Hepatic stellate cell (primary cell): ENCODE measurements around the gene BICDL1.
A peak's percentile ranks its signal among the peaks of the same experiment; 100 is the strongest.

Experiments
- DNase-seq: peaks from one replicate; pipeline ENCODE4 v3.0.0; 2011; ENCODE audit warnings: low spot score

The BICDL1 gene

DNA sequence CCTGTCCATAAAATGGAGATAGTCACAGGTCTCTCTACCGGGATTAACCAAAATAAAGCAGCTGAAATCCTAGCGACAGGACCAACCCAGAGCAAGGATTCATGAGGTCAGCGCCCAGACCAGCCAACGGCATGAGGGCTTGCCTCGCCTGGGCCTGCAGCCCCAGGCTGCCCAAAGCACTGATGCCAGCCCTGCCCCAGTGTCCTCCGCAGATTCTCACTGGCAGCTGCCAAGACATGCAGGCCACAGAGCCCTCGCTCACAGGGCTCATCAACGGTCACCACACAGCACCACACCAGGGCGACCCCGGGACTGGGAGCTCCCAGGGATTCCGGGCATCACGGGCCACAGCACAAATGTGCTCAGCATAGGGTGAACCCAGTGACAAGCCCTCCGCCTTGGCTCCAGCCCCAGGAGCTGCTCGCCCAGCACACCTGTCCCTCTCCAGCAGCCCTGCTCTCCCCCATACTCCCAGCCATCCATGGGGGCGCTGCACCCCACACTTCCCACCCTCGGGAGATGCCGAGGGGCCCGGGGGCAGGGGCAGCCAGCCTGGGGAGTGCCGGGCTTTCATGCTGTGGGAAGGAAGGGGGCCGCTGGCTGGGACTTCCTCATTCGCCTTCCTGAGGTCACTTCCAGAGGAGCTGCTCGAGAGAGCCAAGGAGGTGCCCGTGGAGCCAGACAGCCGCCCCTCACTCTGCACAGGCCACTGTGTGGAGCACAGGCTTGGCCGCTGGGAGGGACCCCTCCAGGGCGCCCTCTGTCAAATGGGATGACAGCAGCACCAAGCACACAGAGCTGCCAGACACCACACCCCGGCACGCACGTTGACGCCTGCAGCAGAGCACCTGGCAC is 113.4 kb downstream of the BICDL1 start:
- DNase-seq: no peak

- no peak for DNase-seq
Observed at GRCh38 chr12:120103044-120103338, 114.0 kb downstream of the BICDL1 start.

GRCh38 chr12:120103371-120103770 is 114.3 kb downstream of the BICDL1 start:
- DNase-seq: no peak

GRCh38 chr12:120106151-120106550 is 117.1 kb downstream of the BICDL1 start:
- no peak for DNase-seq

DNA sequence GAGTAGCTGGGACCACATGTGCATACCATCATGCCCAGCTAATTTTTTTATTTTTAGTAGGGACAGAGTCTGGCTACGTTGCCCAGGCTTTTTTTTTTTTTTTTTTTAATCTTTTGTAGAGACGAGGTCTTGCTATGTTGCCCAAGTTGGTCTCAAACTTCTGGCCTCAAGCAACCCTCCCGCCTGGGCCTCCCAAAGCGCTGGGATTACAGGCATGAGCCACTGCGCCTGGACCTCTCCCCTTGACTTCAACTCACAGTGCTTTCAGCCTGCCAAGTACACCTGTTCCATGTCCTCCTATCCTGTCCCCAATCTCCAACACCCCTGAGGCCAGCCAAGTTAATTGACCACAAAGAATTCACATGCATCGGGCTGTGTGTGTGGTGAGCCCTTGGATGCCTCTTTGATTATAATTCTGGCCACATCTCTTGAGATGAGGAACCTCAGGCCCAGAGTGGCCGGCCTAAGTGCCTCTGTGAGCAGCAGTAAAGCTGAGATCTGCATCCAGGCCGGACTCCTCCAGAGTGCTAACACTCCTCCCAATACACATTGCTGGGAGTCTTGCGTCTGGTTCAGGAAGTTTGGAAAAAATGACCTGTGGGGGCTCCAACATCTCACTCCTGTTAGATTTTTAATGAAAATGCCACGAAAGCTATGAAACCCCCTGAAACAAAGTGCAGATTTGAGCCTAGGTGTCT is 120.7 kb downstream of the BICDL1 start:
- no peak for DNase-seq

DNA sequence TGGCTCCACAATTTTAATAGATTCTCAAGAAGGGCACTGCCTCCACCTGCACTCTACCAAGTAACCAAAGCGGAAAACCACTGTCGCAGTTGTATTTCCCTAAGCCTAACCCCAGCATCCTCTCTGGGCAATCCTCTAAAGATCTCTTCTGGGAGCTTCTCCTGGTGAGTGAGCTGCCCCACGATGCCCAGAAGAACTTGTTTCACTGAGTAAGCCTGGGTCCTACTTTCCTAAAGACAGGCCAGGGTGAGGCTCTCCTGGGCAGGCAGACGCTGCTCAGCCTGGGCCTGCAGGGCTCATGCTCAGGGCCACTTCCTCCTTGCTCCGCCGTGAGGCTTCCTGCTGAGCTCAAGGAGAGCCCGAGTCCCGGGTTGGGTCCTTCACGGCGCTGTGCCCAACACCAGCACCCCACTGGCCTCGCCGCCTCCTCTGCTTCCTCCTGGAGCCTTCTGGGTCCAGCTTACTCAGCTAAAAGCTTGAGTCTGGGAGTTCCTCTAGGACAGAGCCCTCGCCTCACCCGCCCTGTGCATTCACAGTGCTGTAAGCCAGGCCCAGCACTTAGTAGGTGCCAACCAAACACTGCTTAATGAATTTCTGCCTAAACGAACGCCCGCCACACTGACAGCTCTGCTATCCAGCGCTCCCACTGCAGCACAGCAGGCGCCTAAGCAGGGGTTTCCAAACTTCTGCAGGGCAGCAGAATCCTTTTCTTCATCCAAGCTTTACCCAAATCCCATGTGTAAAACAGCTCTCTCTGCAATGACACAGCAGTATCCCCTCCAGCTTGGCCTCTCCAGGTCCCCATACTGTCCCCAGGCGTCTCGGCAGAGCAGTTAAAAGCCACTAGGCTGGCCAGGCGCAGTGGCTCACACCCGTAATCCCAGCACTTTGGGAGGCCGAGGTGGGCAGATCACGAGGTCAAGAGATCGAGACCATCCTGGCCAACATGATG is 121.8 kb downstream of the BICDL1 start:
- no peak for DNase-seq

DNA sequence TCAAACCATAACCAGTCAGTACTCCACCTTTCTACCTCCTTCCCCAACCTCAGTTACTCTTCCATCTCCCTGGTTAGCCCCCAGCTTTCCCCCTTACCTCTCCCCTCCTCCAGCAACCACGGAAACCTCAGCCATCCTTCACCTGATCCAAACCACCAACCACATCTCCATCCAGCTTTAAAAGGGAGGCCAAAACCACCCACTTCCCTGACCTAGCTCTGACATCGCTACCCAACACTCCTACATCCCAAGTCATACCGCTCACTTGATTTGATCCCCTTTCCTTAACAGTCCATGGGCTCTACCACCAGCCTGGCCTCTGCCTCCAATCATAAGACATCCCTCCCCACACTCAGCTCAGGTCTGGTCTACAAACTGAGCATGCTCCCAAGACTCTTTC is 126.0 kb downstream of the BICDL1 start:
- DNase-seq: no peak

GRCh38 chr12:120115692-120116440 is 126.8 kb downstream of the BICDL1 start:
- DNase-seq: peak; percentile 68

DNA sequence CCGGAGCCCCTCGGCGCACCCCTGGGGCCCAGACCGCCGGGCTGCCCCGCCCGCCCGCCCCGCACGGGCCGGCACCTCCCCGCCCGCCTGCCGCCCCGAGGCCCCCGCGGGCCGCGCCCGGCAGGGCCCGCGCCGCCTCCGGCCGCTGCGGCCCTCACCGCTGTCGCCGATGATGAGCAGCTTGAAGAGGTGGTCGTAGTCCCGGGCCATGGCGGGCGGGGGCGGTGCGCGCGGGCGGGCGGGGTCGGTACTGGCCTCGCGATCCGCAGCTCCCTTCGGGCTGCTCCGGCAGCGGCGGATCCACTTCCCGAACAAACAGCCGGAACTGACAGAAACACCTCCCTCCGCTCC is 127.4 kb downstream of the BICDL1 start, which contains the start of gene RAB35:
Gene RAB35 (minus strand): TSS at position 313 of the 351 bp plus-strand sequence. CDS start 103 bp downstream, at position 210.
- DNase-seq: no peak

GRCh38 chr12:120116792-120117651 is 128.0 kb downstream of the BICDL1 start:
- peak; percentile 100 for DNase-seq

DNA sequence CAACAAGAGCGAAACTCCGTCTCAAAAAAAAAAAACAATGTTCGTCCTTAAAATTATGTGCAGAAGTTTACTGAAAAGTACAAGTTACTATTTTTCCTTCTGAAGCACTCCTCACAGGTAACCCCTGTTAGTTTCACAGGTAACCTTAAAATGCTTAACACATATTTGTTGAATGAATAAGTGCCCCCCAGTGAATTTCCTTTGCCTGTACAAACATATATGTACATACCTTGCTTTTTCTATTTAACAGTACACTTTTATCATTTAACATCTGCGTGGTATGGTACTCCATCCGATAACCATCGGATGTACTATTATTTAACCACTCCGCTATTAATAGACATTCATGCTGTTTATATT is 128.9 kb downstream of the BICDL1 start:
- no peak for DNase-seq

DNA sequence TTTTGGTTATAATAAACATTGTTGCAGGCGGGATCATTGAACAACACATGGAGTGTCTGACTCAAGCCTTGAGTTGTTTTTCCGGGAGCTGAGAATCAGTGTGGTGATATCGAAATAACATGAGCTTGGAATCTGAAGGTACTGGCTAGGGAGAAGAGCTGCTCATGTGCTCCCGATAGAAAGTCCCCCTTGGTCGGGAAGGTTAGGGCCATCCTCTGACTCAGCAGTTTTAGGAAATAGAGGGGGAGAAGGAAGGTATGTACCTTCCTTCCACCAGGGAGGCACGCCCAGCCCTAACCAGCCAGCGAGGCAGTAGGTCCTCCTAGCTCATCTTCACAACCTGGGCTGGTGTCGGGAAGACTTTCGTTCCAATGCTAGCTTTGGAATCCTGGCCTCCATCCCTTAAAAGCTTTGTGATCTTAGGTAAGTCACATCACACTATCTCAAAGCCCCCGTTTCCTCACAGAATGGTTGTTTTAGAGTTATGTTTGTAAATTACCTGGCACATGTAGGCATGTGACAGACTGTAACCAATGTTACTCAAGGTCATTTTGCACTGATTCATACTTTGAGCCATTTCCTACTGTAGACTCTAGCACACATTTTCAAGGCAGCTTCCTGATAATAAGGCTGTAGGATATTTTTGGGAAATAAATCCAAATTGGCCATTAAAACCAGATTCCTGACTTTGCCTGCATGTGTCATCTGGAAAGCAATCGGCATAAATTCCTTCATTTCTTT is 129.5 kb downstream of the BICDL1 start:
- peak; percentile 61 for DNase-seq

GRCh38 chr12:120119271-120119973 is 130.4 kb downstream of the BICDL1 start:
- DNase-seq: peak; percentile 50

- DNase-seq: no peak
Observed at GRCh38 chr12:120121343-120121742, 132.3 kb downstream of the BICDL1 start.

DNA sequence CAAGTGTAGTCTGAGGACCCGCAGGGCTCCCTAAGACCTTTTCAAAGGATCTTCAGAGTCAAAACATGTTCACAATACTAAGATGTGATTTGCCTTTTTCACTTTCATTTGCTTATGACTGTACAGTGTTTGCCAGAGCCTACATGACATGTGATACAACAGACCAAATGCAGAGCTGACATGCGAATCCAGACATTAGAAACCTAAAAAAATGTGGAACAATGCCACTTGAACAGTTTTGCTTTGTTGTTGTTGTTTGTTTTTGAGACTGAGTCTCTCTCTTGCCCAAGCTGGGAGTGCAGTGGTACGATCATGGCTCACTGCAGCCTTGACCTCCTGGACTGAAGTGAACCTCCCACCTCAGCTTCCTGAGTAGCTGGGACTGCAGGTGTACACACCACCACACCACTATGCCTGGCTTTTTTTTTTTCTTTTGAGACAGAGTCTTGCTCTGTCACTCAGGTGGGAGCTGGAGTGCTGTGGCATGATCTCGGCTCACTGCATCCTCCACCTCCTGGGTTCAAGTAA is 132.8 kb downstream of the BICDL1 start:
- DNase-seq: no peak

GRCh38 chr12:120125029-120125428 is 136.0 kb downstream of the BICDL1 start:
- no peak for DNase-seq

DNA sequence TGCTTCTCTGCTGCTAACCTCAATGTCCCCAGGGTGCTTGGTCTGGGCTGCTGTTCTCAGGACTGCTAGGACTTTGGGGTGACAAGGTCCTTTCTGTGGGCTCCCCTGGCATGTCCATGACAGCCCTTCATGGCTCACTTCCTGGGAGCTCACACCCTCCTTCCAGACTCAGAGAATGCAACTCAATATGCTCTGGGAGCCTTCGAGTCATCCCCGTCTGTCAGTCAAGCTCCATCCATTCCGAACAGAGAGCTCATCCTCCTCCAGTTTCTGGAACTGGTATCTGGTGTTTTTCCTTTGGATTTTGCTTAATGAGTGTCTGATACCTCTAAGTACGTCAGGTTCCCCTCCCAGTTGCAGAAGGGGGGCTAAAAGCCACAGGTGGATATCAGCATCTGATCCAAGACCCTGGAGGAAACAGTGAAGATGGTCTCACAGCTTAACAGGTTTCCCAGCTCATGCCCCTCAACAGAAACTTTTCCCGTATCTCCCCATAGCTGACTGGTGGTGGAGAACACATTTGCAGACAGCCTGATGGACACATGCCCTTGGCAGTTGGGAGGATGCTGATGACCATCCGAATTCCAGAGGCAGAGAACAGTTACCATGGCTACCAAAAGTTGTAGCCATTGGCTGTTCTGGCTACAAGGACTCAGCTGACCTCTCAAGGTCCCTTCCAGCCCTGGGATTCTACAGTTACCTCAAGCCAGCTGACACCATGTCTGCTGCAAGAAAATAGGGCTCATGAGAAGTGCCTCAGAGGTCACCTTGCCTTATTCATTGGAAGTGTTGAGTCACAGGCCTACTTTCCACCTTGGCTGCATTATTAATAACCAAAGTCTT is 137.0 kb downstream of the BICDL1 start:
- peak; percentile 47 for DNase-seq

- no peak for DNase-seq
Observed at GRCh38 chr12:120126635-120127005, 137.6 kb downstream of the BICDL1 start.
